ENCODE results near the gene BCAP29. TPM values are rescaled to one million over a fixed set of nuclear protein-coding genes. Genes with fewer than 3 reads are reported as not detected.

BCAP29 gene
- total RNA-seq, 1 donor from 2014 or later, result 24.9 TPM

DNA sequence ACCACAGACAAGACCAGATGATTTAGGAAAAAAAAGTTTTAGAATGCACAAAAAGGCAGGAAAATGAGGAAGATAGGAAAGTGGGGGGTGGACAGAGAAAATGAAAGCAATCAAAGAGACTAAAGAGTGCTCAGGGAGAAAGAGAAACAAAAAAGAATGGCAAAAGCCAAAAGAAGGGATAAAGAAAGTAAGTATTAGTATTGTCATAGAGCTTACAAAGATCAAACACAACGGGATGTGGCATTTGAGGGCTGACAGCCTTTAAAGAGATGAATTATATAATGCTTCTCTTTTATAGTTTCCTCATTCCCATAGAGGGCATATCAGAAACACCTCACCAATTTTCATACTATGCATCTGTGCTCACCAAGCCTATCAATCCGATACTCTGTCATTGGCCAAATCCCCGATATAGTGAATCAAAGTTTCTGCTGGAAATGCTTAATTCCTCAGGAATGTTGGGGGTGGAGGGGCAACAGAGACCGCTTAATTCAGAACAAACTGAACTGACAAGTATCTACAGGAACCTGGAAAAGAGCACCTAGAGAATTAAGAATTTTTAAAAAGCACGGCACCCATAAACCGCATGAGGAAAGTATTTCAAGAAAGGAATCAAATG, 19.0 kb upstream of the BCAP29 start:
- no peaks in the 10 kb centered on the region for H3K27me3 Mint-ChIP-seq
- no peak overlapping the region for H3K27ac Mint-ChIP-seq
- peak overlapping the region; percentile 1 for H3K4me3 Mint-ChIP-seq
- no peak for ATAC-seq (ENCODE audit: low read depth)
- intact Hi-C loops (cut with micrococcal nuclease), result loop anchor here (5.0 kb wide), 2 partner anchors 76 to 394 kb away; partner anchors contain the start of gene HBP1
- no peaks in the 10 kb centered on the region for H3K9me3 Mint-ChIP-seq
- CTCF ChIA-PET, result interaction anchor here (1.5 kb wide), 1 partner anchor 100 kb away, joined by 4 read pairs; no protein-coding TSS in a partner anchor
- no peak for TF ChIP-seq CTCF (IDR thresholded peaks at IDR 0.05)
- H3K36me3 Mint-ChIP-seq (ENCODE audit: low read depth), result peaks cover 19% of the 10 kb centered on the region
- peaks cover 43% of the 10 kb centered on the region for H3K4me1 Mint-ChIP-seq
- POLR2A ChIA-PET, result no interaction called here
- DNase-seq, result no peak

GRCh38 chr7:107563081-107563774, 16.8 kb upstream of the BCAP29 start:
- CTCF ChIA-PET, result interaction anchor here (2.6 kb wide), 1 partner anchor 98 kb away, joined by 10 read pairs; the partner anchor contains the start of gene SLC26A4
- no peak for DNase-seq

DNA sequence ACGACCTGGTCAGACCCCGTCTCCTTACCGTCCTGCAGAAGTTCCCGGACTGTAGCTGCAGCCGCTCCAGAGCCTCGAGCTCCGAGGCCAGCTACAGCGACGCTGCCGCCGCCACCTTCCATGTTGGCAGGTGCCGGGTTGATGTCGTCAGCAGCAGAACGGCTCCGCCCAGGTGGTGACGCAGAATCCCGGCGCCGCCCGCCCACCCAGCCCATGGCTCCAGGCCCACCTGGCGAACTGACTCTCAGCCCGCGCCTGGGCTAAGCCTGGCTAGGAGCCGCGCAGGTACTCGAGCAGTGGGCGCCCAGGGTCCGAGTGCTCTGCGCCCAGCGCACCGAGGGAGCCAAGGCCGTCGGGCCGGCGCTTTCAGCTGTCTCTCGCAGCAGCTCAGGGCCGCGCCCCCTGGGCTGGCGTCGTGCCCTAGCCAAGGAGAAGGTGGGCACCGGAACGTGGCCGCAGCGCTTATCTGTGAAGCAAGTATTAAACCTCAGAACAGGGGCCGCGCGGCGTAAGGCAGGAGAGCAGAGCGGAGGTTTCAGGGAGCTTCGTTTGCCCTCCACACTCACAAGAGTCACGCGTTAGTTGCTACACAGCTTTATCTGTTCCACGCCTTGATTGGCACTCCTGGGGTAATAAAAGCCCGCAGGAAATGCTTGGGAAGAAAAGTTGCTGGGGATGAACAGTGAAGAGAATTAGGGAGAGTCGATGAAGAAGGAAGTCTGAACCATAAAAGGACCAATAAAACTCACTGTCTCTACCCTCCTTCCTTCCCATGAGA, 16.1 kb upstream of the BCAP29 start, which contains the start of the genes COG5 and DUS4L:
COG5 (minus strand) TSS at position 146 of the 778 bp plus-strand sequence; CDS start at position 122, 24 bp downstream.
DUS4L (plus strand) TSS at position 197 of the 778 bp plus-strand sequence. CDS start 3,100 bp downstream, outside the sequence.
- ATAC-seq (ENCODE audit: low read depth) (peak; percentile 93), DNase-seq (peak; percentile 83)
- ChIA-PET POLR2A (interaction anchor here (0.5 to 3.0 kb wide), 14 partner anchors 9 to 396 kb away, joined by 3 to 28 read pairs (median 4); partner anchors contain the start of genes BCAP29, CBLL1, DLD and SLC26A4), CTCF (interaction anchor here (1.2 to 2.6 kb wide), 2 partner anchors 16 to 97 kb away, joined by 4 to 10 read pairs; partner anchors contain the start of gene SLC26A4)
- peak within 1 kb of the TSS; percentile 93 for H3K4me3 Mint-ChIP-seq
- H3K27ac Mint-ChIP-seq, result peak within 1 kb of the TSS; percentile 82
- H3K4me1 Mint-ChIP-seq, result peaks cover 43% of the 10 kb centered on the region
- peaks cover 10% of the 10 kb centered on the region for H3K36me3 Mint-ChIP-seq (ENCODE audit: low read depth)
- TF ChIP-seq CTCF (IDR thresholded peaks at IDR 0.05), result no peak
- no peaks in the 10 kb centered on the region for H3K9me3 Mint-ChIP-seq
- H3K27me3 Mint-ChIP-seq, result no peaks in the 10 kb centered on the region
- intact Hi-C loops (cut with micrococcal nuclease), result loop anchor here (1.0 to 5.0 kb wide), 7 partner anchors 16 to 397 kb away; partner anchors contain the start of genes BCAP29, DLD and HBP1

More at GRCh38 chr7:107563081-107563774, 16.8 kb upstream of the BCAP29 start:
- Mint-ChIP-seq H3K27ac (peak overlapping the region; percentile 82), H3K36me3 (ENCODE audit: low read depth) (peaks cover 10% of the 10 kb centered on the region), H3K27me3 (no peaks in the 10 kb centered on the region), H3K9me3 (no peaks in the 10 kb centered on the region), H3K4me3 (peak overlapping the region; percentile 93), H3K4me1 (peaks cover 43% of the 10 kb centered on the region)
- POLR2A ChIA-PET, result interaction anchor here (0.5 to 3.0 kb wide), 13 partner anchors 10 to 395 kb away, joined by 3 to 28 read pairs (median 5); partner anchors contain the start of genes BCAP29, CBLL1, DLD and SLC26A4
- no peak for TF ChIP-seq CTCF (IDR thresholded peaks at IDR 0.05)
- peak; percentile 54 for ATAC-seq (ENCODE audit: low read depth)
- intact Hi-C loops (cut with micrococcal nuclease), result loop anchor here (1.0 to 5.0 kb wide), 5 partner anchors 17 to 396 kb away; partner anchors contain the start of genes BCAP29 and HBP1

DNA sequence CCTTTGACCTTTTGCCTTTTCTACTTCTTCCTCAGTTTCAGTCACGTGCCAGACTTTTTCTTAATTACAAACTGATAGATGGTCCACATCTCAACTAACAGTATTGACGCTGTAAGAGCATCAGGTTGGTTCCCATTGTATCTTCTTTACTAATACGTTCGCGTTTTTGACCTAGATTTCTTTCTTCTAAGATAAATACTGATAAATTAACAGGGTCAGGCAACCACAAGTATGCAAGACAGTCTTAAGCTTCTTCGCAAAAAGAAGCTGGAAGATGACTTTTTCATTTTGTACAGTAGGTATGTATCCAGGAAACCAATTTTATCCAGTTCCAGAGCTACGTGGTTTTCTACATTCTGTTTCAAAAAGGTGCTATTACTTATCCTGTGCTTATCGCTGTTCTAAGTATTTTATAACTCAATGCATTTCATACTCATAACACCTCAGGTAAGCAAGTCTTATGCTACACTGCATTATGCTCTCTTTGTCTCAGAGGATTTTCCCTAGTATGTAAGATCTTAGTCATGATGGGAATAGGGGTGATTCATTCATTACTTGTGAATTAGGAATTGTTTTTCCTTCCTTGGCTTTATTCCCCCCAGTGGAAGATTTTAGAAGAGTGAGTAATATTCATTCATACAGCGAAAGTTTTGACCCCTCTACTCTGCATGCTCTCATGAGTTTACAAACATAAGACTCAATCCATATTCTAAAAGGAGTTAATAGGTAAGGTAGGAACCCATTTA, 15.3 kb upstream of the BCAP29 start:
- H3K36me3 Mint-ChIP-seq (ENCODE audit: low read depth), result peaks cover 9% of the 10 kb centered on the region
- TF ChIP-seq CTCF (IDR thresholded peaks at IDR 0.05), result no peak
- intact Hi-C loops (cut with micrococcal nuclease), result loop anchor here (1.0 to 5.0 kb wide), 4 partner anchors 73 to 397 kb away; partner anchors contain the start of genes DLD and HBP1
- POLR2A ChIA-PET, result interaction anchor here (0.7 to 3.0 kb wide), 12 partner anchors 8 to 397 kb away, joined by 3 to 28 read pairs (median 5); partner anchors contain the start of genes BCAP29, CBLL1 and SLC26A4
- ATAC-seq (ENCODE audit: low read depth) (no peak), DNase-seq (no peak)
- peak overlapping the region; percentile 82 for H3K27ac Mint-ChIP-seq
- H3K4me1 Mint-ChIP-seq, result peaks cover 41% of the 10 kb centered on the region
- CTCF ChIA-PET, result interaction anchor here (1.2 to 2.6 kb wide), 2 partner anchors 15 to 97 kb away, joined by 4 to 10 read pairs; partner anchors contain the start of gene SLC26A4
- H3K27me3 Mint-ChIP-seq, result no peaks in the 10 kb centered on the region
- no peaks in the 10 kb centered on the region for H3K9me3 Mint-ChIP-seq
- H3K4me3 Mint-ChIP-seq, result peak overlapping the region; percentile 93

Data from activated B cell treated with CpG ODN at 0.5 μM for 24 hours (primary cell).